Measurements from ENCODE around the gene TPRG1L.

The TPRG1L gene

DNA sequence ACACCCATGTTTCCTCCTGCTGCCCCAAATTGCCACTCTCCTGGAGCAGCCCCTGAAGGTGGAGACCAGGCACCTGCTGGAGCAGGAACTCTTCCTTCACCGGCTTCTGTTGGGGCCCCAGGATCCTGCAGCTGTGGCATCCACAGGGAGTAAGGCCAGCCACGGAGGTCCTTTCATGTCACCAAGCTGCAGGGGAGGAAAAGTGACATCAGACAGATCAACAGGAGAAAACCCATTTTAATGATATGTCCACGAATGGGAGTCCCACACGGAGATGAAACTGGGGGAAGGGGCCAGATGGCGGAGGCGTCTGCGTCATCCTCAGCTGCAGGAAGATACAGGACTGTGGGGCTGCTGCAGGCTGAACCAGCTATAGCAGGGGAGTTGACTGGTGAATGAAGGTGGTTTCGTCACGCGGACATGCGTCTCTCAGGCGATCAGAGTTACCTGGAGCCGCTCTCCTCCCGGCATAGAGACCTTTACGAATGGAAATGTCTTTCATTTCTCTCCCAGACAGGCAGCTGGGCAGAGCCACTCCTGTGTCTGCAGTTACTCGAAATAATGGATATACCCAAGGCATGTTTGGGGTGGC, 37.4 kb downstream of the TPRG1L start:
- FAIRE-seq (no peak), DNase-seq (ENCODE audit: low spot score) (no peak)

DNA sequence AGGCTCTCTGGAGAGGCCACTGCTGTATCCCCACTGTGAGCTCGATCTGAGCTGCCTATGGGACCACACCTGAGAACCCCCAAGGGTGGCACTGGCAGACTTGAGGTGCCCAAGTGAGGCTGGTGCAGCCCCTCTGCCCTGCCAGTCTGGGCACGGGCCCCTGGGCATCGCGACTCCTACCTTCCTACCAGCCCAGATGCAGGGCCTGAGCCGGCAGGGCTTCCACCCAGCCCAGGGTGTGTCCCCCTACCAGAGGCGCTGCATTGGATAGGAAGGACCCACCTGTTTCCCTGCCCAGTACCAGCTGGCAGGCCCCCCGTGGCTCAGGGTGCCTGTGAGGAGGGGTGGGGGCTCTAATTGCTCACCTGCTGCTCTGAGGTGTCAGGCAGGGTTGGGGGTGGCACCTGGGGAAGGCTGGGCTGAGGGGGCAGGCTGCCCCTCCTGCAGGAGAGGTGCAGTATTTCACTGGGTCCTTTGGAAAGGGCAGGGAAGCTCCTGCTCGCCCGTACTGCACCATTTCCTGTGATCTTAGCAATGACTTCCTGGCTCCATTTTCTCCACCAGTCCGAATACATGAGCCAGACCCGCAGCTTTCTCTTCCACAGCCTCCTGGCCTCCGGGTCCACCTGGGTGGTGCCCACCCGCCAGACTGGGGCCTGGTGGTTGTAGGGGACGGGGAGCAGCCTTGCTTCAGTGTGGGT, 39.3 kb downstream of the TPRG1L start:
- no peak for DNase-seq (ENCODE audit: low spot score)

DNA sequence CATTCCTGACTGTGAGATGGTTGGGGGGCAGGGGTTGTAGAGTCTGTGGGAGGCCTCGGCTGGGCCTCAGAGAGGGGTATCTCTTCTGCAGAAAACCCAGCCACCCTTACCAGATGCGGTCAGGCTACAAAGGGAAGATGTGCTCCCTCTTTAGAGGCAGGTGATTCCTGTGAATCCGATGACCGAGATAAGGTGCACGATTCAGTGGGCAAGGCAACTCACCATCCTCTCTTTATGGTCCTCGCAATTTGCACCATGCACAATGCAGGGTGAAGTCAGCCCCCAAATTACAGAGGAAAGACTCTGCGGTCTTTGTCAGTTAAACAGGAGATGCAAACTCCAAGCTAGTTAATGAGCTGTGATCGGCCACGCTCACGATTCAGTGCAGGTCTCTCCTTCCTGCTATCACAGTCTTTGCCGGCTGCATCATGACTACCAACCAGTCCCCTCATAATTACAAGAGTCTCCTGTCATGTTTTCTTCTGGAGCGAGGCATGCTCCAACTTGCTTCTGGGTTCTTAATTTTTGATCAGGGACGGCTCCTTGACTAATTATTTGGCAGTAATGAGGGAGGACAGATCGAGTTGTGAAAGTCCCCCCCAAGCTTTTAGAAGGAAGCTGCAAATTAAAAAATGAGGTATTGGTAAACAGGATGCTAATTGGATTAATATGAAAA, 40.0 kb downstream of the TPRG1L start:
- DNase-seq (ENCODE audit: low spot score) (no peak), FAIRE-seq (no peak)

More for the DNA sequence above, 39.3 kb downstream of the TPRG1L start:
- FAIRE-seq: no peak

DNA sequence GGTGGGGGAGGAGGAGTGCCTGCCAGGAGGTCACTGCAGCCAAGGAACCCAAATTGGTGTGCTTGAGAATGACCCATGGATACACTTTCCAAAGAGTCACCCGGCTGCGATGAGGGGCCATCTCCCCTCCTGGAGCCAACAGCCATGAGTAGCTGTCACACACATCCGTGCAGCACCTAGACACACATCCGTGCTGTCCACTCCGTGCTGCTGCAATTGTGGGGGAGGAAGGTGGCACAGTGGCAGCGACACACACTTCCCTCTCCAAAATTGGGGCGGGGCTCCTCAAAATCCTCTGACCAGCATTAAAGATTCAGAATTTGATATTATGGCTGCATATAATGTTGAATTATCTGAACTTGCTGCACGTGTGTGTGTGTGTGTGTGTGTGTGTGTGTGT, 43.3 kb downstream of the TPRG1L start:
- DNase-seq (ENCODE audit: low spot score) (no peak), FAIRE-seq (no peak)

DNA sequence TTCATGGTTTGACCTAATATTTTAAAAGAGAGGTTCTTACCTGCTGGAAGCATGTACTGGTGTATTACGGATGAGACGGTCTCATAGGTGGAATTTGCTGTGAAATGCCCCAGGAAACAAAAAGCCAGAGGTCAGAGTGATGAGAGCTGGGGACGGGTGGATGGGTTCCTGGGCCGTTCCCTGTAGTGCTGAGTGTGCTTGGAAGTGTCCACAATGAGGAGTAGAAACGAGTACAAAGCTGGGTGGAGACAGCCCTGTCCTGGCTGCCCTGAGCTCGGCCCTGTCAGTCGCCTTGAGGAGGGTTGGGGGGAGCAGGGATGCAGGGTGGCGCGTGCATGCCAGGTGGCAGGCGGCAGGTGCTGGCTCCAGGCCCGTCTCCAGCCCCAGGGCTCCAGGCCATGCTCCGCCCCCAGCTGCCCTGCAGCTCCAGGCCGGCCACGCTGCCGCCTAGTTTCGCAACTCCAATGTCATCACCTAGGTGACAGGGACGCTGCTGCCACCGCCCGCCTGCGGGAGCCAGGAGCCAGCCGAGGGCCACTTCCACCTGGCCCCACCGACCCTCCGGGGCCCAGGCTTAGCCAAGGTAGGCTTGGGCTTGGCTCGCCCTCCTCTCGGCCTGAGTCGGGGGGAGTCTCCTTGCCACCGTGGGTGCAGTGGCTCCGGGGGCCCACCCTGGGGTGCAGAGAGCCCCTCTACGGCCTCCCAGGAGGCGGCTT, 43.9 kb downstream of the TPRG1L start:
- no peak for FAIRE-seq
- peak; percentile 74 for DNase-seq (ENCODE audit: low spot score)

DNA sequence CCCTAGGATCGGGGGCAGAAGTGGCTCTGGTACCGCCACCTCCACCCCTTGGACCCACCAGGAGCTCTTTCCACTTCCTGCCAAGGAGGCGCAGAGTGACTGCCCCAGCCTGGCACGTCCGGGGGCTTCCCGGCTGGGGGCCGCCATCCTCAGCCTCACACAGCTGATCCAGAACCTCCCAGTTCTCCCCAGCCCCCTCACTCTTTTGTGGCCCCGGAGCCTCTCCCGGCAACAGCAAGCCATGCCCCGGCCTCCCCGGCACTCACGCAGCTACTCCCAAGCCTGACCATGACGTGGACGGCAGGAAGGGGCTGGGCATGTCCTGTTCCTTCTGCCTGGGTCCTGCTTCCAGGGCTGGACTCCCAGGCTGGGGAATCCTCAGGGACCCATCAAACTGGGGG, 44.6 kb downstream of the TPRG1L start:
- FAIRE-seq (no peak), DNase-seq (ENCODE audit: low spot score) (no peak)

DNA sequence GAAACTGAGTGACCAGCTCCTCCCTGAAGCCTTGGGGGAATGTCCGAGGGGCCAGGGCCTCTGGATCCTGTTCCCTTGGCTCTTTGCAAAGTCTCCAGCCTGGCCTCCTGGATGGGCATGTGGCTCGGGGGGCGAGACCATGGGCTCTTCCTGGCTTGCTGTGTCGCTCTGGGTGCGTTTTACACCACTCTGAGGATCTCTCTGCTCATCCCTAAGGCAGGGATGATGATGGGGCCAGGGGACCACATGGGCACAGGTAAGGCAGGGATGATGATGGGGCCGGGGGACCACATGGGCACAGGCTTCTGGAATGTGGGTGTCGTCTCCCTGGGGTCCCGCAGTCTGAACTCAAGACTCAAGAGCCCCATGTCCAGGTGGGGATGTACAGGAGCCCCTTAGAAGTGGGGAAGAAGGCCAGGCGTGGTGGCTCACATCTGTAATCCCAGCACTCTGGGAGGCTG, 45.2 kb downstream of the TPRG1L start:
- no peak for FAIRE-seq
- no peak for DNase-seq (ENCODE audit: low spot score)

DNA sequence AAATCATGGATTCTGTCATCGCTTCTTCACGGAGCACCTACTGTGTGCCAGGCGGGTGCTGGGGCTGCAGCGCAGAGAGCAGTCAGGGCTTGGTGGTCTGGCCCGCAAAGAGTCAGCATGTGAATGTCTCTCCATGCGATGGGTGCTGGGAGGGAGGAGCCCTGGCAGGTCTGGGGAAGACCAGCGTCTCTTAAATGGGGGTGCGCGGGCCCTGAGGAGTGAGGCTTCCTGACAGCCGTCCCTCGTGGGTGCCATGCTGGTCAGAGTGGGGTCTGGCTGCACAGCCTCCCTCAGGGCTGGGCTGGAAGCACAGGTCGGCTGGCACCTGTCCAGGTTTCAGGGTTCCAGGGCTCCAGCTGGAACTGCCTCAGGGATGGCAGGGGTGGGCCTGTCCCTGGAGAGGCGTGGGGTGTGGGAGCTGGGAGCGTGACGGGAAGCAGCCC, 46.0 kb downstream of the TPRG1L start:
- DNase-seq (ENCODE audit: low spot score) (no peak), FAIRE-seq (no peak)

DNA sequence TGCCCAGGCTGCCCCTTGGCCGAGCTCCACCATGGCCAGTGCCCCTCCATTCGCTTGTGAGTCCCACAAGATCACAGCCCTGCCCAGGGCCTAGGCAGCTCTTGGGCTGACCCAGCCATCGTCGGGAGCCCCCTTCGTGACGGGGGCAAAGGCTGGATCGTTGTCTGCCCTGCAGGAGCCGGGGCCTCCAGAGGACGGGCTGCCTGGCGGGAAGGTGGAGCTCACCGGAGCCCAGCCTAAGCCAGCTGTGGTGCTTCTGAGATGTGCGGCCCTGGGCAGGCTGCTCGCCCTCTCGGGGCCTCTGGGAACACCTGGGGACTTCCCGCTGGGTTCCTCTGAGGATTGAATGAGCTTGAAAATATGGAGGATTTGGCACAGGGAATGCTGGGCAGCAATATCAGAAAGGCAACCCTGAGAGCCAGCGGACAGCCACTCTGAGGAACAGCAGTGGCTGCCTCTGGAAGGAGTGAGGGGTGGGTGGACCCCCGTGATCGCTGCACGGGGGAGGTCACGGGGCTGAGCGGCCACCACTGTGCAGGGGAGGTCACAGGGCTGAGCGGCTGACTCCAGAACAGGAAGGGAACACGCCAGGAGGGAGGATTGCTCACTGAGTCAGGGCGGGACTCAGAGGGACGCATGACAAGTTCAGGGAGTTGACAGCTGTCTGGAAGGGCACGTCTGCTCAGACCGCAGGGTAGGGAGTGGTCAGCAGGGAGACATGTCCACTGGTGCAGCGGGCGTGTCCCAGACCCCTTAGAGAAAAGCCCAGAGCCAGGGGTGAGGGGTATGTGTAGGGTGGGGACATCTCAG, 46.8 kb downstream of the TPRG1L start:
- peak; percentile 16 for FAIRE-seq

DNA sequence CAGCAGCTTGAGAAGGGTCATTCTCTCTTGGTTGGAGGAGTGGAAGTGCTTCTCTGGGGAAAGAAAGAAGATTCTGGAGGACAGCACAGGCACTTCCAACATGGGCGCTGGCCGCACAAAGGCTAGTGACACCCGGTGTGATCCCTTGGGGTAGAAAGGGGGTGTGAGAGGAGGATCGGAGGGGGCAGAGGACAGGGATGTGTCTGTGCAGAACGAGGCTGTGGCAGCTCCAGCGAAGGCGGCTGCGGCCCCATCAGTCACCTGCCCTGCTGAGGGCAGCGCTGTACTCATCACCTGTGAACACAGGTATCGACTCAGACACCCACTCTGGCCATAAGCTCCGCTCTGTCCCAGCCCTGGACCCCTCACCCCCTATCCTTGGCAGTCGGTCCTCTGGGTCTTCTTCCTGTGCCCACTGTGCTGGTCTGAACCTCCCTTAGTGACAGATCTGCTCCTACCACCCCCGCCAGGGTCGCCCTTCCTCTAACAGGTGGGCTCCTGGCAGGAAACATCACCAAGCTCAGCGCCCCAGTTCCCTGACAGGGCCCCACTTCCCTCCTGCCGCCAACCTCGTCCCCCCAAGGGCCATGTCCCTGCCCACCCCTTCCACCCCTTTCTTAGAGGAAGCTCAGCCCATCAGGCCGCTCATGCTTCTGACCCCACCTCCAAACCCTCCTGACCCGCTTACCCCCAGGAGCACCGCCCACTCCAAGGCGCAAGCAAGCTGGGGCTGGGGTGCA, 47.6 kb downstream of the TPRG1L start:
- no peak for DNase-seq (ENCODE audit: low spot score)

More for the DNA sequence above, 46.8 kb downstream of the TPRG1L start:
- peak; percentile 76 for DNase-seq (ENCODE audit: low spot score)

DNA sequence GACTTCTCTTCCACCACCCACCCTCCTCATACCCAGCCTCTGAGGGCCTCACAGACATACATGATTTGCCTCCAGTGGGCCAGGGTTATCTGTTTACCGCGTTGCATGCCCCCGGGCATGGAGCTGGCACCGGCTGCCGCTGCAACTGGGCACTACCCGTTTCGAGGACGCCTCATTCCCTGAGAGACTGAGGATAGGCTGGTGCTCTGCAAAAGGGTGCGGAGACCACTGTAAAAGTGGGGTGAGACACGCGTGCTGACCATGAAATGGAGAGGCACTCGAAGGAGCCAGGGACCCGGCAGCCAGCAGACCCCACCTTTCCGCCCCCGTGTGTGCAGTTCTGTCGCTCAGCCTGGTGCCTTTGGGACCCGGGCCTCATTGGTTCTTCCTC, 48.2 kb downstream of the TPRG1L start:
- no peak for DNase-seq (ENCODE audit: low spot score)
- no peak for FAIRE-seq

More for the DNA sequence above, 47.6 kb downstream of the TPRG1L start:
- FAIRE-seq: no peak

DNA sequence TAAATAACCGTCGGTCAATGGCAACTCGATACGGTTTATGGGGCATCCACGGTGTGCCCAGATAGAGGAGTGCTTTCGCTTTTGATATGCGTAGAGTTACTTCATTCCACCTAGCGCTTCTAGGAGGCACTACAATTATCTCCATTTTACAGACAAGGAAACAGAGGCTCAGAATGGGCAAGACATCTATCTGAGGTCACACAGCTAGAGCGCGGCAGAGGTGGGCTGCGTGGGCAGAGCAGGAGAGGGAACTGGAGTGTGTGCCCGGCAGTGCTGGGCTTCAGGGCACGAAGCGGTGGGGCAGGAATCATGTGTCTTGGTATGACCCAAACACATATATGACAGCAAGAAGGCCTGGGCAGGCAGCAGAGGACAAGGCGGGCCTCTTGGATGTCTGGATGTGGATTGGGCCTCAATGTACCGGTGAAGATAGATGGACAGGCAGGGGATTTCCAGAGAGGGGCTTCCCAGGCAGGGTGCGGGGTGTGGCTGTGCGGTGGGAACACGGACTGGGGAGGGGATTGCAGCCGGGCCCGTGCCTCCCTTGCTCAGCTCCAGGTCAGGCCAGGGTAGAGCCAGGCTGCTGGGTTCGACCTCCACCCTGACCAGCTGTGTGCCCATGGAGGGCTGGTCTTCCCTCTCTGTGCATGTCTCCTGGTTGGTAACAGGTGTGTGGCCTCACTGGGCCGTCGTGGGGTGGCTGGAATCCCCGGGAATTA, 48.7 kb downstream of the TPRG1L start:
- no peak for DNase-seq (ENCODE audit: low spot score)
- no peak for FAIRE-seq

DNA sequence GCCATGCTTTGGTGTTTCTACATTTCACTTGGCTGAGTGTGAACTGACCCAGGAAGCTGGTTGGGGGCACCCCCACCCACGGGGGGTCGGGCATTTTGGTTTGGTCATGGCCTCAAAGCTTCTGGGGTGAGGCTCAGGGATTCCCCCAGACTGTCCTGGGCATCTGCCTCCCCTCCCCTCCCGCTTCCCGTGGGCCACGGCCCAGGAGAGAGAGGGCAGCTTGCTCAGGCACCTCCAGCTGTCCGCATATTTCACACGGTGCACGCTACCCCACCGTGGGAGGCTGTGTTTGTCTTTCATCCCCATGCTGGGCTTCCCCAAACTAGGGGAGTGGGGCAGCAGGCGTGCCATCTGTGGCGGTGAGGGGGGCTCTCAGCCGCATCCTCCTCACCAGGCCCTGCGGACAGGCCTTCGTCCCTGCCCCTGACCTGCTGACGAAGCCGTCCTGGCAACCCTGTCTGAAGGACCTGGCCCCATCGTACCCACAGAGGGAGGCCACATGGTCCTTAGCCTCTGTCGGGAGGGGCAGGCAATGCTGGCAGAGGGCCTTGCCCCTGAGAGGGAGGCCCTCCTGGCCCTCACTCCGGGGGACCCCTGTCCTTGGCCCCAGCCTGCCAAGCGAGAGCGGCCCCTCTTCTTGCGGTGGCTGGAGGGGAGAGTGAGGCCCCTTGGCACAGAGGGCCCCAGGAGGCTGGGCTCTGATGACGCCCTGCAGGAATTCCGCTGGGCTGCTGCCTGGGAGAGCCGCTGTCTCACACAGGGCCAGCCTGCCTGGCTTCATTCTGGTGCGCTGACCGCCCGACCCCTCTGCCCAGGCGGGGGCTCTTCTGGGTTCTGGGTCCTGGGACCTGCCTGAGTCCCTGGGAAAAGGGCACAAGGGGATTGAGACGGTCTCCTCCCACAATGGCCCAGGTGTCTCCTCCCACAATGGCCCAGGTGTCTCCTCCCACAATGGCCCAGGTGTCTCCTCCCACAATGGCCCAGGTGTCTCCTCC, 49.6 kb downstream of the TPRG1L start:
- DNase-seq (ENCODE audit: low spot score) (no peak), FAIRE-seq (no peak)

DNA sequence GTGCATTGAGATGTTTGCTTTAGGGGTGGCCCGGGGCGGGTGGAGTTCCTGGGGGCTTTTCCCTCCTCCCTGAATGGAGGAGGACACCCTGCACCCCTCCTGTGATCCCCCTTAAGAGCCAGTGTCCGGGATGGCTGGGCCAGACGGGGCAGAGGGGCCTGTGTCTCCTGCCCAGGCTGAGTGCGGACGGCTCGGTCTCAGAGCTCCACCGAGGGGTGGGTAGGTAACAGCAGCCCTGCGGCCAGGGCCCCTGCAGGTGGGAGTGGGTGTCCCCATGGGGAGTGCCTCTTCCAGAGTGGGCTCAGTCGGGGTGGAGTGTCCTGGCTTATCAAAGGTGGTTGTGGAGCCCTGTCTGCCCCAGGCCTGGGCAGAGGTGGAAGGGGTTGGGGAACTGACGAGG, 50.6 kb downstream of the TPRG1L start:
- FAIRE-seq: no peak
- no peak for DNase-seq (ENCODE audit: low spot score)

DNA sequence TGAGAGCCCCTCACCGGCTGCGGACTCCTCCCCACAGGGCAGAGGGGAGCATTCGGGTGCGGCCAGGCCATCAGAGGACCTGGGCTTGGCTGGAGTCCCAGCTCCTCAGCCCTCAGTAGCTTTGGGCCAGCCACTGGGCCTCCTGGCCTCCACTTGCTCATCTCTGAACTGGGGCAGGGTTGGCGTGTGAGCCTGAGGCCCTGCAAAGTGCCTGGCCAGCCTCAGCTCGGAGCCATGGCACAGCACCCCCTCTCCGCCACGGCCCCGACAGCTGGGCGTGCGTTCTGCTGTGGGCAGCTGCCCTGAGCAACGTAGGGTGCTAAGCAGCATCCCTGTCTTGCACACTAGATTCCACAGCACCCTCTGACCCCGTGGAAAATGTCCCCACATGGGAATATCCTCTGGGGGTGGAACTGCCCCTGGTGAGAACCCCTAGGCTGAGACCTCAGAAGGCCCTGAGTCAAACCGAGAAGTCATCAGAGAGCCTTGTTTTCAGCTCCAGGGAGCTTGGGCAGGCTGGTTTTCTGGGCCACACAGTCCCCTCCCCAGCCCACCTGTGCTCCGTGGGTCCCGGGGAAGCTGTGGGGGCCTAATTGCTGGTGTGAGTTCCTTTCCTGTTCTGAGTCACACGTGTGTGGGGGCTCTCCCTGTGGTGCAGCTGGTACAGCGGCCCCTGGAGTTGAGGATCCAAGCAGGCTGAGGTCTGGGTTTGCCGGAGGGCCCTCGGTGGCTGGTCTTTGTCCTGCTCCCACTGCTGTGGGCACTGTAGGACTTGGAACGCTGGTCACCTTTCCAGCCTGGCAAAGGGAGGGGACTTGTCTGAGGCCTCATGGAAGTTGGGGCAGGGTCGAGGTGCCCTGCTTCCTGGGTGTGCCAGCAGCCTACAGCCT, 52.0 kb downstream of the TPRG1L start:
- DNase-seq (ENCODE audit: low spot score): no peak
- FAIRE-seq: no peak

DNA sequence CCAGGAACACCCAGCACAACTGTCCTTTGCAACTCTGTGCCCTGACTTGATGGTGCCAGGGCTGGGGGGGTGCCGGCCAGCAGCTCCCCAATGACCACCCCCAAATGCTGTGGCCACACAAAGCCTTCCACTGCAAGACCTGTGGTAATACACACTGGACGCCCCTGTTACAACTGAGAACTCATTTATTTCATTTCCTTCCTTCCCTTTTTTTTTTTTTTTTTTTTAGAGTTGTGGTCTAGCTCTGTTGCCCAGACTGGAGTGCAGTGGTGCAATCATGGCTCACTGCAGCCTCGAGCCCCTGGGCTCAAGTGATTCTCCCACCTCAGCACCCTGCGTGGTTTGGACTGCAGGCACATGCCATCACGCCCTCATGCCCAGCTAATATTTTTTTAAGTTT, 52.7 kb downstream of the TPRG1L start:
- no peak for FAIRE-seq
- DNase-seq (ENCODE audit: low spot score): no peak

DNA sequence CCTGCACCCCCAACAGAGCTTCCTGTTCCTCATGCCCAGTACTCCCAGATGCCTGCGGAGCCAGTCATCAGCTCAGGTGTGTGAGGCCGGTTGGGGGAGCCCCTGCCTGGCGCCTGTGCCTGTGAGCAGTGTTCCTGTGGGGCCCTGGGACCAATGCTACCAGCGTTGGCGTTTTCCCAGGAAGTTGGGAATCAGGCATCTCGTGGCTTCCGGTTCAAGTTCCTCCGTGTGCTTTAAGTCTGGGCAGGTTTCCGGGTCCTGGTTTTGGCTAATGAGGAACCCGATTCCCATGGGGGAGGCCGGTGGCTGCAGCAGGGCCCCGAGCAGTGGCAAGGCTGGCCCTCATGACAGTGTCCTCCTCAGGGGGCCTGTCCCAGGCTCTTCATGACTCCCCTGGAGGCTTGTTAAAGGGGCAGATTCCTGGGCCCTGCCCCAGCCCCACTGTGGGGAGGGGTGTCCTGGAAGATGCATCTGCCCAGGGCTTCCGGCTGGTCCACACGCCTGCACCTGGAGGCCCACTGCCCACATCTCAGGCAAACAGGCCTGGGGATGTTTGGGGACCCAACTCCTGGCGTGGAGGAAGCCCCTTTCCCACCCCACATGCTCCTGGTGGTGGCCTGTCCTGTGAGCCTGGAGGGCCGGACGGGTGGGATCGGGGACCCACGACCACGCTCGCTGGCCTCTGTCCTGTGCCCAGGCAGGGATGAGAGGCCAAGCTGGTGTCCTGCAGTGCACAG, 53.7 kb downstream of the TPRG1L start:
- DNase-seq (ENCODE audit: low spot score) (no peak), FAIRE-seq (no peak)

Data from RCC 7860 (cell line).